Breast epithelium (tissue), 3 donors: ENCODE data around the gene DCTPP1.

ENCODE experiments used
- POLR2A ChIP-seq: fragments of 450-650 bp; IDR thresholded peaks from one replicate; pipeline ENCODE4 v1.6.1; 2016; ENCODE audit warnings: antibody characterized with exemption, mild to moderate bottlenecking, moderate library complexity
- POLR2AphosphoS5 ChIP-seq, 3 donors: sonication (generic); formaldehyde crosslinking; IDR thresholded peaks; one replicate each; pipeline ENCODE4 v1.6.1; 2017; ENCODE audit warnings: antibody characterized with exemption in 3 of 3
- TF ChIP-seq, protein P1 (sequence below), 3 donors: fragments of 450-650 bp; IDR thresholded peaks; one replicate each; pipeline ENCODE4 v1.5.1; 2016 to 2017; ENCODE audit warnings: antibody characterized with exemption in 3 of 3, mild to moderate bottlenecking in 3 of 3, moderate library complexity in 3 of 3

DNA sequence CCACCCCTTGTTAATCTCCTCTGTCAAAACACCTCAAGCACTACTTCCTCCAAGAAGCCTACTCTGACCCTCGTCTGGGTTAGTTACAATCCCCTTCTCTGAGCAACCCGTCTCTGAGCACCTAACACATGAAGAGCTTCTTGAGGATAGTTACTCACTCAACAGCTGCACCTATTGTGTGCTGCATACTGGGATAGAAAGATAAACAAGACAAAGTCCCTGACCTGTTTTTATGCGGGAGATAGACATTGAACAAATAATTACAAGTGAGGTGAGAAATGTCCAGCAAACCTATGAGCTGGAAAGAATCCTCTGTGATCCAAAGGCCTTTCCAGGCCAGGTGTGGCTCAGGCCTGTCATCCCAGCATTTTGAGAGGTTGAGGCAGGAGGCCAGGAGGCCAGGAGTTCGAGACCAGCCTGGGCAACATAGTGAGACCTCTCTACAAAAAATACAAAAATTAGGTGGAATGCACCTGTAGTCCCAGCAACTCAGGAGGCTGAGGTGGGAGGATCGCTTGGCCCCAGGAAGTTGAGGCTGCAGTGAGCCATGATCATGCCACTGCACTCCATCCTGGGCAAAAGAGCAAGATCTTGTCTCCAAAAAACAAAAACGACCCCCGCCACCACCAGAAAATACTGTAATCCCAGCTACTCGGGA is 27.9 kb downstream of the DCTPP1 start:
- TF ChIP-seq, protein P1, sequence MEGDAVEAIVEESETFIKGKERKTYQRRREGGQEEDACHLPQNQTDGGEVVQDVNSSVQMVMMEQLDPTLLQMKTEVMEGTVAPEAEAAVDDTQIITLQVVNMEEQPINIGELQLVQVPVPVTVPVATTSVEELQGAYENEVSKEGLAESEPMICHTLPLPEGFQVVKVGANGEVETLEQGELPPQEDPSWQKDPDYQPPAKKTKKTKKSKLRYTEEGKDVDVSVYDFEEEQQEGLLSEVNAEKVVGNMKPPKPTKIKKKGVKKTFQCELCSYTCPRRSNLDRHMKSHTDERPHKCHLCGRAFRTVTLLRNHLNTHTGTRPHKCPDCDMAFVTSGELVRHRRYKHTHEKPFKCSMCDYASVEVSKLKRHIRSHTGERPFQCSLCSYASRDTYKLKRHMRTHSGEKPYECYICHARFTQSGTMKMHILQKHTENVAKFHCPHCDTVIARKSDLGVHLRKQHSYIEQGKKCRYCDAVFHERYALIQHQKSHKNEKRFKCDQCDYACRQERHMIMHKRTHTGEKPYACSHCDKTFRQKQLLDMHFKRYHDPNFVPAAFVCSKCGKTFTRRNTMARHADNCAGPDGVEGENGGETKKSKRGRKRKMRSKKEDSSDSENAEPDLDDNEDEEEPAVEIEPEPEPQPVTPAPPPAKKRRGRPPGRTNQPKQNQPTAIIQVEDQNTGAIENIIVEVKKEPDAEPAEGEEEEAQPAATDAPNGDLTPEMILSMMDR (IDR thresholded peaks at IDR 0.05) = no peak
- TF ChIP-seq POLR2A (no peak), POLR2AphosphoS5 (IDR thresholded peaks at IDR 0.05) (no peak)
